Spinal cord (tissue), 10 donors: ENCODE data around the gene SLC15A3. TPM values are rescaled to one million over a fixed set of nuclear protein-coding genes. Genes with fewer than 3 reads are reported as not detected.
A peak's percentile ranks its signal among the peaks of the same experiment; 100 is the strongest.
"Not testable (repeated sequence)": the region's sequence is repeated elsewhere in the genome, so short reads cannot be mapped to it uniquely, and the experiment has no call there.

Experiments used
- DNase-seq, 6 donors: peaks; one replicate each; pipeline versions ENCODE4 v3.0.0 to v3.0.0-alpha.2; 2013 to 2015; ENCODE audit warnings: low spot score in 6 of 6, low read depth in 4 of 6
- H3K27ac ChIP-seq: one replicate; pipeline ENCODE4 v1.5.1; 2013; ENCODE audit warnings: low read depth, low read length, control low read depth
- H3K27me3 ChIP-seq: one replicate; pipeline ENCODE4 v1.6.1; 2013; ENCODE audit warnings: low read length; ENCODE audit not compliant: control insufficient read depth, insufficient read depth
- H3K36me3 ChIP-seq: one replicate; pipeline ENCODE4 v1.6.1; 2013; ENCODE audit warnings: low read length; ENCODE audit not compliant: control insufficient read depth, insufficient read depth
- H3K4me1 ChIP-seq: one replicate; pipeline ENCODE4 v1.6.1; 2013; ENCODE audit warnings: low read length; ENCODE audit not compliant: control insufficient read depth, insufficient read depth
- H3K4me3 ChIP-seq: one replicate; pipeline ENCODE4 v1.5.1; 2013; ENCODE audit warnings: low read depth, low read length, control low read depth
- H3K9me3 ChIP-seq: one replicate; pipeline ENCODE4 v1.6.1; 2013; ENCODE audit warnings: low read length; ENCODE audit not compliant: control insufficient read depth, insufficient read depth
- WGBS: methylation state at CpG from one replicate; pipeline ENCODE4 v1.1.5; 2013; ENCODE audit warnings: missing lambda C conversion rate; ENCODE audit not compliant: insufficient coverage; 5-methylcytosine and 5-hydroxymethylcytosine counted together
- polyA plus RNA-seq, 2 donors: library from polyadenylated mRNA; unstranded; fragments of 120-200 nt; gene quantifications; one replicate each; pipeline ENCODE4 v1.2.1, GENCODE V29; 2013; ENCODE audit not compliant: insufficient read length in 2 of 2
- total RNA-seq, 2 donors: library from RNA; depleted of rRNA in 1 of 2; stranded (reverse); fragments of 120-200 nt in 1 of 2; fragments of >200 nt in 1 of 2; gene quantifications; one replicate each; pipeline versions ENCODE4 v1.2.3 to v1.2.4, GENCODE V29; 2013 to 2014
- donor health status: healthy.

Gene SLC15A3
- total and polyA plus RNA-seq, 4 donors = 20.3 to 35.5 (median 30.6) TPM

- peak overlapping the region; percentile 69 for H3K4me3 ChIP-seq
- DNase-seq = peak in 2 of 6 donors; percentile 50 to 62
- H3K27ac ChIP-seq = peak overlapping the region; percentile 95
- WGBS = 3% methylated on average over 15 of the region's 17 CpGs
- H3K9me3 ChIP-seq = no peaks in the 10 kb centered on the region
- H3K4me1 ChIP-seq = peaks cover 29% of the 10 kb centered on the region
- no peaks in the 10 kb centered on the region for H3K27me3 ChIP-seq
- H3K36me3 ChIP-seq = peaks cover 9% of the 10 kb centered on the region
These were observed 36.6 kb downstream of the SLC15A3 start for GRCh38 chr11:60915248-60915914.

DNA sequence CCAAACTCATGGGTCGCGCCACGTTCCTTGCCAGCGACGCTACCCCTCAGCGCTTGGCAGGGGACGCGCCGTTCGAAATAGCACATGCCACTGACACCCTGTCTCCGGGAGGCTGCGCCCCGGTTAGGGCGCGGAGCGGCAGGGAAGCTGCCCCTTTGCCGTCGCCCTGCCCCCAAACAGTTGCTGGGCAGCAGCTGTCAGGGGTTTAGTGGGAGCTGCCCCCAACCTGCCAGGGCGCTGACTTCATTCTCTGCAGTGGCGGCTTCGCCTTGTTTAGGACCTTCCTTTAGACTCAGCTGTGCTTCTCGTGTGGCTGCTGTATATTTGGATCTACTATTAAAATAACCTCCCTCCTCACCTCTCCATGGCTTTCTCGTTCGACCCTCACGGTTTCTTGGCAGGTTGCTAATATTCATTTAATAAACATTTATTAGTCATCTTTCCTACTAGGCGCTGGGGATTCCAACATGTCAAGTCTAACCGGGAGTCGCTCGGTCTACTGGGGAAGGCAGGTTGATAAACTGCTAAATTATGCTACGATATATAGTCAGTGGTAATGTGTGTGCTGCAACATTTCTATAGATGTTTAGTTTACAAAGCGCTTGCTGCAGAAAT lies 37.2 kb downstream of the SLC15A3 start:
- peak in 1 of 6 donors; percentile 43 for DNase-seq
- Histone ChIP-seq H3K4me3 (peak overlapping the region; percentile 69), H3K27me3 (peaks cover 3% of the 10 kb centered on the region), H3K9me3 (no peaks in the 10 kb centered on the region), H3K36me3 (peaks cover 4% of the 10 kb centered on the region), H3K4me1 (peaks cover 29% of the 10 kb centered on the region), H3K27ac (peak overlapping the region; percentile 95)
- under 1% methylated on average over 21 of the region's 31 CpGs for WGBS

GRCh38 chr11:60913793-60914632 lies 38.0 kb downstream of the SLC15A3 start, which contains the start of gene TMEM109:
TSS of gene TMEM109 (plus strand) at chr11:60914158. CDS start at chr11:60919694, 5,536 bp downstream.
- Histone ChIP-seq H3K4me1 (peaks cover 29% of the 10 kb centered on the region), H3K36me3 (no peaks in the 10 kb centered on the region), H3K27me3 (peaks cover 3% of the 10 kb centered on the region), H3K4me3 (peak within 1 kb of the TSS; percentile 69), H3K9me3 (no peaks in the 10 kb centered on the region), H3K27ac (peak within 1 kb of the TSS; percentile 95)
- peak; percentile 89 to 99 (median 96) for DNase-seq
- WGBS = under 1% methylated on average over 63 of the region's 70 CpGs

GRCh38 chr11:60912851-60913528 lies 39.0 kb downstream of the SLC15A3 start:
- DNase-seq = peak in 1 of 6 donors; percentile 6
- peak overlapping the region; percentile 69 for H3K4me3 ChIP-seq
- no peaks in the 10 kb centered on the region for H3K9me3 ChIP-seq
- H3K27ac ChIP-seq = peak overlapping the region; percentile 95
- 57% methylated on average over 22 of the region's 22 CpGs for WGBS
- peaks cover 29% of the 10 kb centered on the region for H3K4me1 ChIP-seq
- H3K36me3 ChIP-seq = no peaks in the 10 kb centered on the region
- H3K27me3 ChIP-seq = peaks cover 3% of the 10 kb centered on the region

DNA sequence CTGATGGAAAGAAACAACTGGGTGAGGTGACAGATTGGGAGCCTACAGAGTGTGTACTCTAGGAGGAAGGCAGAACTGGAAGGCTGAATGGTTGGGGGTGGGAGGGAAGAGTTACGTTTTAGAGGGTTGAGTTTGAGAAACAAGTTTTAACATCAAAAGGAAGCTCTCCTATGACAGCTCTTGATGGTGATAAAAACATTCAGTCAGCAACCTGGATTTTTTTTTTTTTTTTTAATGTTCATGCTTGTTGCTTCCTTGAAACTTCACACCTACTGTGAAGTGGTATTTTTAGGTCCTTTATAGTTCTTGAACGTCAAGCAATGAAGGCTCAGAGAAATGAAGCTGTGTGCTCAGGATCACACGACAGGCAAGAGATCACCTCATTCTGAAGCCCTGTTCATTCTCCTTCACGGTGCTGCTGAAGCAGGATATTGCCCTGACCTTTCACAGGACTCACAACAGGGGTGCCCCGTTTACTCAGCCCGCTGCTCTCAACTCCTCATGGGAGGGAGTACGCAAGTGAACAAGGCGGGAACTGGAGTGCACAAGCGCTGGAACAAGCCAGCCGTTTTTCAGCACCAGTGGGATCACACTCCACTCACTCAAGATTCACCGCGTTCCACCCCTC lies 39.6 kb downstream of the SLC15A3 start:
- 44% methylated on average over 9 of the region's 12 CpGs for WGBS
- no peaks in the 10 kb centered on the region for H3K36me3 ChIP-seq
- H3K27me3 ChIP-seq = peaks cover 3% of the 10 kb centered on the region
- peak overlapping the region; percentile 95 for H3K27ac ChIP-seq
- peak in 1 of 6 donors; percentile 49 for DNase-seq
- H3K9me3 ChIP-seq = no peaks in the 10 kb centered on the region
- H3K4me3 ChIP-seq = peak overlapping the region; percentile 69
- H3K4me1 ChIP-seq = peaks cover 29% of the 10 kb centered on the region

- H3K36me3 ChIP-seq = no peaks in the 10 kb centered on the region
- H3K4me1 ChIP-seq = peaks cover 23% of the 10 kb centered on the region
- WGBS = 77% methylated on average over 5 of the region's 5 CpGs
- peaks cover 3% of the 10 kb centered on the region for H3K27me3 ChIP-seq
- DNase-seq = no peak
- H3K4me3 ChIP-seq = no peak overlapping the region
- no peaks in the 10 kb centered on the region for H3K9me3 ChIP-seq
- H3K27ac ChIP-seq = no peak overlapping the region
These were observed 41.1 kb downstream of the SLC15A3 start for GRCh38 chr11:60910711-60911380.

DNA sequence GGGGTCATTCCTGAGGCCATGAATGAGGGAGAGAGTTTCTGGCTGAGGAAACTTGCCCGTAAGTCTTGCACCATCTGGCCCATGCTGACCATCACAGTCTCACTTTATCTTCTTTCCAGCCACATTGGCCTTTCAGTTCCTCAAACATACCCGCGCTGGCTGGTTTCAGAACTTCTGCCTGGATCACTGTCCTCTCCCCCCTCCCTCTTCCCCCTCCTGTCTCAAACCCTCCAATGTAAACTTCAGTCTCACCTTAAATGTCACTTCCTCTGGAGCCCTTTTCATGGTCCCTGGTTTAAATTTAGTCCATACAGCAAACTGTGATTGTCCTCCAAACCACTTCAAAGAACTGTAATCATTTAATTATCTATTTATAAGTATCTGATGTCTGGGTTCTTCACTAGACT lies 41.7 kb downstream of the SLC15A3 start:
- WGBS = 71% methylated on average over 3 of the region's 3 CpGs
- peak overlapping the region; percentile 33 for H3K27ac ChIP-seq

DNA sequence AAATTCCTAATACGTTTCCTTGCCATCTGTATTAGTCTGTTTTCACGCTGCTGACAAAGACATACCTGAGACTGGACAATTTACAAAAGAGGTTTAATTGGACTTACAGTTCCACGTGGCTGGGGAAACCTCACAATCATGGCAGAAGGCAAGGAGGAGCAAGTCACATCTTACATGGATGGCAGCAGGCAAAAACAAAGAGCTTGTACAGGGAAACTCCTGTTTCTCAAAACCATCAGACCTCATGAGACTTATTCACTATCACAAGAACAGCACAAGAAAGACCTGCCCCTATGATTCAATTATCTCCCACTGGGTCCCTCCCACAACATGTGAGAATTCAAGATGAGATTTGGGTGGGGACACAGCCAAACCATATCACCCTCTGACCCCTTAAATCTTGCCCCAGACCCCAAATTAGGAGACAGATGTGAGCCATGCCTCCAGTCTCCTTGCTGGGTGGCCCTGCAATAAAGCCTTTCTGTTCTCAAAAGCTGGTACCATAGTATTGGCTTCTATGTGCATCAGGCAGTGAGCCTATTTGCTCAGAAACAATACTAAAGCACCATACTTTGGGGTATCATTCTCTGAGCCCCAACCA lies 42.2 kb downstream of the SLC15A3 start:
- WGBS = 47% methylated on average over 3 of the region's 3 CpGs
- peak overlapping the region; percentile 33 for H3K27ac ChIP-seq
- not testable (repeated sequence) for DNase-seq, H3K4me3 ChIP-seq, H3K36me3 ChIP-seq, H3K9me3 ChIP-seq, H3K27me3 ChIP-seq
- peaks cover 21% of the 10 kb centered on the region for H3K4me1 ChIP-seq

More for the DNA sequence above, 41.7 kb downstream of the SLC15A3 start:
- DNase-seq = no peak
- Histone ChIP-seq H3K4me1 (peaks cover 23% of the 10 kb centered on the region), H3K27me3 (peaks cover 3% of the 10 kb centered on the region), H3K9me3 (no peaks in the 10 kb centered on the region), H3K4me3 (no peak overlapping the region), H3K36me3 (no peaks in the 10 kb centered on the region)
